ENCODE measurements around the gene LCOR. TPM values are rescaled to one million over a fixed set of nuclear protein-coding genes. Genes with fewer than 3 reads are reported as not detected.

Gene LCOR
- total and polyA plus RNA-seq, 9 of the 15 experiments (the other 6 are each of a cell fraction or from before 2014, with no cell fraction given) = 3.6 to 25.2 (median 14.4) TPM

- TF ChIP-seq MAFG (tag; conservative IDR thresholded peaks at IDR 0.05) (peak; percentile 82), HNRNPLL (IDR thresholded peaks at IDR 0.05; ENCODE audit: low read depth, low read length, poor library complexity, severe bottlenecking) (no peak), BCOR (IDR thresholded peaks at IDR 0.05) (no peak), MBD2 (IDR thresholded peaks at IDR 0.05; ENCODE audit: borderline replicate concordance, low read depth) (no peak), HNRNPUL1 (IDR thresholded peaks at IDR 0.05; ENCODE audit: low read length) (no peak), ETV6 (IDR thresholded peaks at IDR 0.05; ENCODE audit: borderline replicate concordance in 1 of 2, low read depth in 2 of 2, low read length in 1 of 2) (no peak), ETV6 (CRISPR knock-in tag; IDR thresholded peaks at IDR 0.05; ENCODE audit: borderline replicate concordance) (no peak), ETV1 (tag; conservative IDR thresholded peaks at IDR 0.05; ENCODE audit: low read depth) (no peak), TBP (optimal IDR thresholded peaks at IDR 0.05; ENCODE audit: low read depth, low read length) (no peak), ATF2 (CRISPR knock-in tag; IDR thresholded peaks at IDR 0.05) (no peak), TCF7 (IDR thresholded peaks at IDR 0.05; ENCODE audit: borderline replicate concordance) (no peak), NFXL1 (CRISPR knock-in tag; IDR thresholded peaks at IDR 0.05) (no peak), C11orf30 (IDR thresholded peaks at IDR 0.05; ENCODE audit: low read depth) (peak; percentile 92), TCF3 (CRISPR knock-in tag; IDR thresholded peaks at IDR 0.05) (no peak), NFE2 (IDR thresholded peaks at IDR 0.05; ENCODE audit: low read depth) (peak; percentile 54), ZNF217 (CRISPR knock-in tag; IDR thresholded peaks at IDR 0.05) (no peak), ZBTB8A (IDR thresholded peaks at IDR 0.05; ENCODE audit: partially characterized antibody) (no peak), CBX8 (IDR thresholded peaks at IDR 0.05; ENCODE audit: borderline replicate concordance, extremely low read depth, low read depth, low read length, poor library complexity, severe bottlenecking) (no peak), SAFB2 (IDR thresholded peaks at IDR 0.05; ENCODE audit: borderline replicate concordance, low read depth, low read length, severe bottlenecking) (no peak), BHLHE40 (IDR thresholded peaks at IDR 0.05; ENCODE audit: low read length) (no peak), TCF7L2 (IDR thresholded peaks at IDR 0.05; ENCODE audit: low read depth, low read length) (no peak), PML (IDR thresholded peaks at IDR 0.05; ENCODE audit: low read length) (no peak), NEUROD1 (IDR thresholded peaks at IDR 0.05; ENCODE audit: borderline replicate concordance, low read depth, low read length, partially characterized antibody) (no peak), POLR2B (IDR thresholded peaks at IDR 0.05; ENCODE audit: low read depth, partially characterized antibody) (no peak), RFX1 (IDR thresholded peaks at IDR 0.05) (no peak), TAF7 (tag; IDR thresholded peaks at IDR 0.05) (no peak), SMC3 (conservative IDR thresholded peaks at IDR 0.05; ENCODE audit: insufficient read depth, low read depth, low read length) (no peak)
- TF ChIP-seq, protein P1, sequence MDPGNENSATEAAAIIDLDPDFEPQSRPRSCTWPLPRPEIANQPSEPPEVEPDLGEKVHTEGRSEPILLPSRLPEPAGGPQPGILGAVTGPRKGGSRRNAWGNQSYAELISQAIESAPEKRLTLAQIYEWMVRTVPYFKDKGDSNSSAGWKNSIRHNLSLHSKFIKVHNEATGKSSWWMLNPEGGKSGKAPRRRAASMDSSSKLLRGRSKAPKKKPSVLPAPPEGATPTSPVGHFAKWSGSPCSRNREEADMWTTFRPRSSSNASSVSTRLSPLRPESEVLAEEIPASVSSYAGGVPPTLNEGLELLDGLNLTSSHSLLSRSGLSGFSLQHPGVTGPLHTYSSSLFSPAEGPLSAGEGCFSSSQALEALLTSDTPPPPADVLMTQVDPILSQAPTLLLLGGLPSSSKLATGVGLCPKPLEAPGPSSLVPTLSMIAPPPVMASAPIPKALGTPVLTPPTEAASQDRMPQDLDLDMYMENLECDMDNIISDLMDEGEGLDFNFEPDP (CRISPR knock-in tag; IDR thresholded peaks at IDR 0.05) = no peak
These were observed 191.5 kb downstream of the LCOR start (continued) for GRCh38 chr10:97023401-97024167.
